Neural progenitor cell (in vitro differentiated cells): ENCODE results near the gene CCM2. TPM values are rescaled to one million over a fixed set of nuclear protein-coding genes. Genes with fewer than 3 reads are reported as not detected.

ENCODE experiments used
- DNase-seq: peaks from one replicate; pipeline ENCODE4 v3.0.0-alpha.2; 2016; ENCODE audit warnings: low spot score
- H2AFZ ChIP-seq: fragments of 200-600 bp; sonication (generic); replicated peaks from 2 replicates; pipeline ENCODE4 v1.6.1; 2016; ENCODE audit warnings: antibody characterized with exemption
- H3F3A ChIP-seq: fragments of 200-600 bp; sonication (generic); 2 replicates; pipeline ENCODE4 v1.6.1; 2016; ENCODE audit warnings: antibody characterized with exemption, low read depth
- H3K27ac ChIP-seq: fragments of 200-600 bp; sonication (generic); 2 replicates; pipeline ENCODE4 v1.5.1; 2016; ENCODE audit warnings: mild to moderate bottlenecking
- H3K27me3 ChIP-seq: fragments of 200-600 bp; sonication (generic); 2 replicates; pipeline ENCODE4 v1.6.1; 2016; ENCODE audit warnings: mild to moderate bottlenecking, moderate library complexity
- H3K36me3 ChIP-seq: fragments of 200-600 bp; sonication (generic); 2 replicates; pipeline ENCODE4 v1.5.1; 2016
- H3K4me1 ChIP-seq: fragments of 200-600 bp; sonication (generic); 2 replicates; pipeline ENCODE4 v1.6.1; 2016; ENCODE audit warnings: mixed run types
- H3K4me2 ChIP-seq: fragments of 200-600 bp; sonication (generic); 2 replicates; pipeline ENCODE4 v1.6.1; 2016
- H3K4me3 ChIP-seq: fragments of 200-600 bp; sonication (generic); 2 replicates; pipeline ENCODE4 v1.5.1; 2016
- H3K79me2 ChIP-seq: fragments of 200-600 bp; sonication (generic); 2 replicates; pipeline ENCODE4 v1.6.1; 2016; ENCODE audit warnings: low read depth
- H3K9ac ChIP-seq: fragments of 200-600 bp; sonication (generic); 2 replicates; pipeline ENCODE4 v1.6.1; 2016
- H3K9me3 ChIP-seq: fragments of 200-600 bp; sonication (generic); 2 replicates; pipeline ENCODE4 v1.5.1; 2016; ENCODE audit warnings: low read depth
- H4K20me1 ChIP-seq: fragments of 200-600 bp; sonication (generic); 2 replicates; pipeline ENCODE4 v1.6.1; 2016; ENCODE audit warnings: low read depth
- H3K27ac Mint-ChIP-seq: 3 replicates; pipeline ENCODE4 v1.8.0; 2021; ENCODE audit warnings: mixed read lengths
- H3K27me3 Mint-ChIP-seq: 2 replicates; pipeline ENCODE4 v1.8.0; 2022; ENCODE audit warnings: low read depth, mild to moderate bottlenecking, inconsistent platforms, moderate library complexity, mixed read lengths; ENCODE audit not compliant: insufficient read depth
- H3K36me3 Mint-ChIP-seq: 3 replicates; pipeline ENCODE4 v1.8.0; 2021; ENCODE audit warnings: mixed read lengths
- H3K4me1 Mint-ChIP-seq: 3 replicates; pipeline ENCODE4 v1.8.0; 2021; ENCODE audit warnings: mixed read lengths
- H3K4me3 Mint-ChIP-seq: 3 replicates; pipeline ENCODE4 v1.8.0; 2021; ENCODE audit warnings: mild to moderate bottlenecking, moderate library complexity, mixed read lengths
- H3K9me3 Mint-ChIP-seq: 3 replicates; pipeline ENCODE4 v1.8.0; 2020; ENCODE audit warnings: mixed read lengths
- CTCF ChIP-seq: fragments of 200-600 bp; sonication (generic); IDR thresholded peaks from 2 replicates; pipeline ENCODE4 v1.5.1; 2017; ENCODE audit warnings: antibody characterized with exemption, mild to moderate bottlenecking
- EZH2 ChIP-seq: fragments of 200-600 bp; sonication (generic); IDR thresholded peaks from 2 replicates; pipeline ENCODE4 v1.6.1; 2017; ENCODE audit warnings: antibody characterized with exemption, mild to moderate bottlenecking, moderate library complexity
- EZH2phosphoT487 ChIP-seq: fragments of 200-600 bp; sonication (generic); IDR thresholded peaks from 2 replicates; pipeline ENCODE4 v1.6.1; 2017; ENCODE audit warnings: antibody characterized with exemption
- total RNA-seq: library from RNA; depleted of rRNA; stranded (reverse); fragments of >200 nt; gene quantifications from 2 replicates; pipeline ENCODE4 v1.2.3, GENCODE V29; 2015; ENCODE audit warnings: low replicate concordance

The CCM2 gene
- total RNA-seq, 1 donor from 2014 or later: 21.8 TPM

- H3K4me1 ChIP-seq: peaks cover 5% of the 10 kb centered on the region
- no peak overlapping the region for H3K4me3 ChIP-seq
- no peaks in the 10 kb centered on the region for H3K9me3 ChIP-seq
- H3K27me3 ChIP-seq: peaks cover 44% of the 10 kb centered on the region
- no peaks in the 10 kb centered on the region for H3K36me3 ChIP-seq
- H3K27ac ChIP-seq: no peak overlapping the region
- Mint-ChIP-seq H3K4me3 (no peak overlapping the region), H3K4me1 (peaks cover 17% of the 10 kb centered on the region), H3K27ac (no peak overlapping the region), H3K36me3 (peaks cover 3% of the 10 kb centered on the region), H3K9me3 (no peaks in the 10 kb centered on the region), H3K27me3 (peaks cover 4% of the 10 kb centered on the region)
- peaks cover 10% of the 10 kb centered on the region for H3F3A ChIP-seq
- no peak overlapping the region for H3K4me2 ChIP-seq
- H4K20me1 ChIP-seq: no peaks in the 10 kb centered on the region
- DNase-seq: no peak
- TF ChIP-seq EZH2 (no peak), CTCF (no peak), EZH2phosphoT487 (no peak)
- H3K79me2 ChIP-seq: peaks cover 20% of the 10 kb centered on the region
- H3K9ac ChIP-seq: no peak overlapping the region
- no peak overlapping the region for H2AFZ ChIP-seq
Measured at GRCh38 chr7:45114926-45115325, 114.9 kb downstream of the CCM2 start.

GRCh38 chr7:45116048-45116447 lies 116.0 kb downstream of the CCM2 start:
- no peak overlapping the region for H3K4me2 ChIP-seq
- DNase-seq: no peak
- peaks cover 9% of the 10 kb centered on the region for H3K79me2 ChIP-seq
- Mint-ChIP-seq H3K27ac (no peak overlapping the region), H3K4me3 (no peak overlapping the region), H3K4me1 (peaks cover 11% of the 10 kb centered on the region), H3K9me3 (no peaks in the 10 kb centered on the region), H3K36me3 (no peaks in the 10 kb centered on the region), H3K27me3 (peaks cover 4% of the 10 kb centered on the region)
- H3K9me3 ChIP-seq: no peaks in the 10 kb centered on the region
- H2AFZ ChIP-seq: no peak overlapping the region
- H3K4me3 ChIP-seq: no peak overlapping the region
- TF ChIP-seq EZH2phosphoT487 (no peak), EZH2 (no peak), CTCF (no peak)
- no peak overlapping the region for H3K27ac ChIP-seq
- peaks cover 5% of the 10 kb centered on the region for H3K4me1 ChIP-seq
- no peaks in the 10 kb centered on the region for H4K20me1 ChIP-seq
- no peaks in the 10 kb centered on the region for H3K36me3 ChIP-seq
- peaks cover 44% of the 10 kb centered on the region for H3K27me3 ChIP-seq
- H3F3A ChIP-seq: peaks cover 10% of the 10 kb centered on the region
- no peak overlapping the region for H3K9ac ChIP-seq

GRCh38 chr7:45117582-45117981 lies 117.6 kb downstream of the CCM2 start:
- no peak for DNase-seq
- H3K4me2 ChIP-seq: no peak overlapping the region
- no peak overlapping the region for H2AFZ ChIP-seq
- H3F3A ChIP-seq: peaks cover 1% of the 10 kb centered on the region
- H3K9me3 ChIP-seq: no peaks in the 10 kb centered on the region
- TF ChIP-seq EZH2phosphoT487 (no peak), CTCF (no peak), EZH2 (no peak)
- no peak overlapping the region for H3K9ac ChIP-seq
- H4K20me1 ChIP-seq: no peaks in the 10 kb centered on the region
- Mint-ChIP-seq H3K4me3 (no peak overlapping the region), H3K4me1 (peaks cover 3% of the 10 kb centered on the region), H3K27me3 (peaks cover 4% of the 10 kb centered on the region), H3K36me3 (no peaks in the 10 kb centered on the region), H3K27ac (no peak overlapping the region), H3K9me3 (no peaks in the 10 kb centered on the region)
- H3K36me3 ChIP-seq: no peaks in the 10 kb centered on the region
- H3K79me2 ChIP-seq: peaks cover under 1% of the 10 kb centered on the region
- H3K27ac ChIP-seq: no peak overlapping the region
- peaks cover 1% of the 10 kb centered on the region for H3K4me1 ChIP-seq
- H3K27me3 ChIP-seq: peaks cover 44% of the 10 kb centered on the region
- H3K4me3 ChIP-seq: no peak overlapping the region
